Measurements from ENCODE around the gene UBE2F. TPM values are rescaled to one million over a fixed set of nuclear protein-coding genes. Genes with fewer than 3 reads are reported as not detected.
"Not testable (repeated sequence)": the region's sequence is repeated elsewhere in the genome, so short reads cannot be mapped to it uniquely, and the experiment has no call there.

UBE2F gene
- total and polyA plus RNA-seq, 3 donors from 2014 or later = 68.3 to 77.8 (median 72.8) TPM

GRCh38 chr2:238064376-238064775 lies 97.6 kb downstream of the UBE2F start:
- no peak for TF ChIP-seq POLR2A (IDR thresholded peaks at IDR 0.05)
- no peak for TF ChIP-seq CTCF (IDR thresholded peaks at IDR 0.05)
- no peak for DNase-seq
- no peak overlapping the region for H3K4me3 ChIP-seq
- intact Hi-C loops (cut with DNase I; ENCODE audit: low total_unique reads) = no loop called here
- peaks cover 13% of the 10 kb centered on the region for H3K4me1 ChIP-seq
- H3K36me3 ChIP-seq (ENCODE audit: low read depth, missing control alignments) = no peaks in the 10 kb centered on the region
- H3K9me3 ChIP-seq = no peaks in the 10 kb centered on the region
- no peak overlapping the region for H3K27ac ChIP-seq
- H3K27me3 ChIP-seq = no peaks in the 10 kb centered on the region
- 82 to 89% methylated on average over 7 of the region's 7 CpGs for WGBS, 2 donors

- intact Hi-C loops (cut with DNase I; ENCODE audit: low total_unique reads) = no loop called here
- H3K36me3 ChIP-seq (ENCODE audit: low read depth, missing control alignments) = no peaks in the 10 kb centered on the region
Measured at GRCh38 chr2:238065071-238065846, 98.4 kb downstream of the UBE2F start.

GRCh38 chr2:238066218-238066617 lies 99.4 kb downstream of the UBE2F start:
- Histone ChIP-seq H3K9me3 (no peaks in the 10 kb centered on the region), H3K27me3 (no peaks in the 10 kb centered on the region), H3K4me3 (no peak overlapping the region), H3K27ac (no peak overlapping the region), H3K36me3 (ENCODE audit: low read depth, missing control alignments) (no peaks in the 10 kb centered on the region), H3K4me1 (peaks cover 6% of the 10 kb centered on the region)
- WGBS, 2 donors = 85 to 91% methylated on average over 9 of the region's 9 CpGs
- no peak for DNase-seq
- intact Hi-C loops (cut with DNase I; ENCODE audit: low total_unique reads) = no loop called here
- TF ChIP-seq CTCF (IDR thresholded peaks at IDR 0.05) (no peak), POLR2A (IDR thresholded peaks at IDR 0.05) (no peak)

More at GRCh38 chr2:238065071-238065846, 98.4 kb downstream of the UBE2F start:
- Histone ChIP-seq H3K4me3 (no peak overlapping the region), H3K9me3 (no peaks in the 10 kb centered on the region), H3K27ac (no peak overlapping the region), H3K27me3 (no peaks in the 10 kb centered on the region), H3K4me1 (peaks cover 6% of the 10 kb centered on the region)
- 85 to 86% methylated on average over 18 of the region's 18 CpGs for WGBS, 2 donors
- no peak for DNase-seq
- TF ChIP-seq POLR2A (IDR thresholded peaks at IDR 0.05) = no peak
- no peak for TF ChIP-seq CTCF (IDR thresholded peaks at IDR 0.05)

GRCh38 chr2:238066718-238067117 lies 99.9 kb downstream of the UBE2F start:
- H3K4me1 ChIP-seq; H3K4me3 ChIP-seq; H3K9me3 ChIP-seq; H3K27me3 ChIP-seq; intact Hi-C loops (cut with DNase I; ENCODE audit: low total_unique reads); H3K27ac ChIP-seq; DNase-seq; H3K36me3 ChIP-seq (ENCODE audit: low read depth, missing control alignments): not testable (repeated sequence)
- 94 to 98% methylated on average over 7 of the region's 7 CpGs for WGBS, 2 donors

GRCh38 chr2:238067939-238068338 lies 101.1 kb downstream of the UBE2F start:
- TF ChIP-seq CTCF (IDR thresholded peaks at IDR 0.05) (no peak), POLR2A (IDR thresholded peaks at IDR 0.05) (no peak)
- WGBS, 2 donors = 91 to 96% methylated on average over 7 of the region's 7 CpGs
- Histone ChIP-seq H3K27me3 (no peaks in the 10 kb centered on the region), H3K27ac (no peak overlapping the region), H3K36me3 (ENCODE audit: low read depth, missing control alignments) (no peaks in the 10 kb centered on the region), H3K4me3 (no peak overlapping the region), H3K4me1 (no peaks in the 10 kb centered on the region), H3K9me3 (no peaks in the 10 kb centered on the region)
- no peak for DNase-seq
- intact Hi-C loops (cut with DNase I; ENCODE audit: low total_unique reads) = no loop called here

All from testis (tissue), 3 donors.